Astrocyte (in vitro differentiated cells and primary cell): ENCODE measurements around the gene NT5DC3. TPM values are rescaled to one million over a fixed set of nuclear protein-coding genes. Genes with fewer than 3 reads are reported as not detected.

Experiments used
- DNase-seq: peaks from one replicate; pipeline ENCODE4 v3.0.0-alpha.2; 2010; ENCODE audit warnings: low read depth
- FAIRE-seq: peaks from 2 replicates; lab custom pipeline; 2011; peaks lifted over from hg19 to GRCh38; lab: Jason Lieb, UNC
- H2AFZ ChIP-seq: 2 replicates; pipeline ENCODE4 v1.6.0; 2012; ENCODE audit warnings: low read depth, low read length, inconsistent platforms
- H3K27ac ChIP-seq: 2 replicates; pipeline ENCODE4 v1.5.1; 2011; ENCODE audit warnings: low read depth, low read length, inconsistent platforms
- H3K27me3 ChIP-seq: 2 replicates; pipeline ENCODE4 v1.6.0; 2011; ENCODE audit warnings: low read length, inconsistent platforms; ENCODE audit not compliant: insufficient read depth
- H3K36me3 ChIP-seq: 2 replicates; pipeline ENCODE4 v1.5.1; 2011; ENCODE audit warnings: low read length, inconsistent platforms; ENCODE audit not compliant: insufficient read depth
- H3K4me1 ChIP-seq: 2 replicates; pipeline ENCODE4 v1.5.1; 2011; ENCODE audit warnings: low read length, inconsistent platforms; ENCODE audit not compliant: insufficient read depth
- H3K4me2 ChIP-seq: 2 replicates; pipeline ENCODE4 v1.6.0; 2012; ENCODE audit warnings: low read length, inconsistent platforms
- H3K4me3 ChIP-seq: 2 replicates; pipeline ENCODE4 v1.5.1; 2011; ENCODE audit warnings: low read depth, mild to moderate bottlenecking, low read length, inconsistent platforms; ENCODE audit not compliant: insufficient read depth
- H3K79me2 ChIP-seq: 2 replicates; pipeline ENCODE4 v1.6.0; 2012; ENCODE audit warnings: mild to moderate bottlenecking, low read length, inconsistent platforms; ENCODE audit not compliant: insufficient read depth
- H3K9ac ChIP-seq: 2 replicates; pipeline ENCODE4 v1.6.0; 2012; ENCODE audit warnings: mild to moderate bottlenecking, low read length, inconsistent platforms
- H3K9me3 ChIP-seq: 2 replicates; pipeline ENCODE4 v1.5.1; 2012; ENCODE audit warnings: low read depth, mild to moderate bottlenecking, low read length, inconsistent platforms; ENCODE audit not compliant: insufficient read depth
- H4K20me1 ChIP-seq: 2 replicates; pipeline ENCODE4 v1.6.0; 2012; ENCODE audit warnings: low read length, inconsistent platforms; ENCODE audit not compliant: insufficient read depth
- H3K27ac Mint-ChIP-seq: one replicate; pipeline ENCODE4 v1.8.0; 2021; ENCODE audit warnings: mild to moderate bottlenecking, mixed read lengths; ENCODE audit not compliant: unreplicated experiment
- H3K27me3 Mint-ChIP-seq: one replicate; pipeline ENCODE4 v1.8.0; 2021; ENCODE audit warnings: low read depth, mixed read lengths; ENCODE audit not compliant: unreplicated experiment
- H3K36me3 Mint-ChIP-seq: one replicate; pipeline ENCODE4 v1.8.0; 2021; ENCODE audit warnings: low read depth, mixed read lengths; ENCODE audit not compliant: unreplicated experiment
- H3K4me1 Mint-ChIP-seq: one replicate; pipeline ENCODE4 v1.8.0; 2021; ENCODE audit warnings: low read depth, mixed read lengths; ENCODE audit not compliant: unreplicated experiment
- H3K4me3 Mint-ChIP-seq: one replicate; pipeline ENCODE4 v1.8.0; 2021; ENCODE audit warnings: mild to moderate bottlenecking, moderate library complexity, mixed read lengths; ENCODE audit not compliant: unreplicated experiment
- H3K9me3 Mint-ChIP-seq: one replicate; pipeline ENCODE4 v1.8.0; 2021; ENCODE audit warnings: mild to moderate bottlenecking, mixed read lengths; ENCODE audit not compliant: unreplicated experiment
- CTCF ChIP-seq: IDR thresholded peaks from 2 replicates; pipeline ENCODE4 v1.5.1; 2011; ENCODE audit warnings: low read depth, mild to moderate bottlenecking, inconsistent platforms, low read length, moderate library complexity; ENCODE audit not compliant: insufficient read depth
- EZH2 ChIP-seq: IDR thresholded peaks from 2 replicates; pipeline ENCODE4 v1.6.1; 2012; ENCODE audit warnings: mild to moderate bottlenecking, low read length, inconsistent platforms; ENCODE audit not compliant: insufficient read depth
- total RNA-seq: library from RNA; stranded (reverse); gene quantifications from 2 replicates; pipeline ENCODE4 v1.2.1, GENCODE V29; 2021

Gene NT5DC3
- total RNA-seq, 1 donor from 2014 or later = 13.6 TPM

GRCh38 chr12:103766028-103766427, 75.0 kb downstream of the NT5DC3 start:
- no peak overlapping the region for H3K27ac ChIP-seq
- H3K9ac ChIP-seq = no peak overlapping the region
- Mint-ChIP-seq H3K27ac (no peak overlapping the region), H3K9me3 (no peaks in the 10 kb centered on the region), H3K36me3 (peaks cover 10% of the 10 kb centered on the region), H3K4me1 (peaks cover 2% of the 10 kb centered on the region), H3K4me3 (no peak overlapping the region), H3K27me3 (no peaks in the 10 kb centered on the region)
- H4K20me1 ChIP-seq = no peaks in the 10 kb centered on the region
- no peak overlapping the region for H2AFZ ChIP-seq
- TF ChIP-seq EZH2 (no peak), CTCF (no peak)
- H3K4me3 ChIP-seq = no peak overlapping the region
- no peak overlapping the region for H3K4me2 ChIP-seq
- no peaks in the 10 kb centered on the region for H3K9me3 ChIP-seq
- H3K79me2 ChIP-seq = no peaks in the 10 kb centered on the region
- no peak for DNase-seq
- H3K27me3 ChIP-seq = no peaks in the 10 kb centered on the region
- FAIRE-seq = no peak
- no peaks in the 10 kb centered on the region for H3K4me1 ChIP-seq
- peaks cover 45% of the 10 kb centered on the region for H3K36me3 ChIP-seq

- DNase-seq = no peak
- H3K4me3 Mint-ChIP-seq = no peak overlapping the region
- Histone ChIP-seq H3K27ac (no peak overlapping the region), H2AFZ (no peak overlapping the region), H4K20me1 (no peaks in the 10 kb centered on the region), H3K4me3 (no peak overlapping the region), H3K4me1 (no peaks in the 10 kb centered on the region), H3K36me3 (peaks cover 40% of the 10 kb centered on the region), H3K27me3 (no peaks in the 10 kb centered on the region), H3K9ac (no peak overlapping the region), H3K9me3 (no peaks in the 10 kb centered on the region), H3K79me2 (no peaks in the 10 kb centered on the region), H3K4me2 (no peak overlapping the region)
- no peak for FAIRE-seq
- H3K27me3 Mint-ChIP-seq = no peaks in the 10 kb centered on the region
- H3K4me1 Mint-ChIP-seq = peaks cover 2% of the 10 kb centered on the region
- peaks cover 10% of the 10 kb centered on the region for H3K36me3 Mint-ChIP-seq
- TF ChIP-seq EZH2 (no peak), CTCF (no peak)
- no peaks in the 10 kb centered on the region for H3K9me3 Mint-ChIP-seq
- H3K27ac Mint-ChIP-seq = no peak overlapping the region
These were observed 75.7 kb downstream of the NT5DC3 start for GRCh38 chr12:103765322-103765721.

- H3K27ac ChIP-seq = no peak overlapping the region
- H3K36me3 Mint-ChIP-seq = peaks cover 11% of the 10 kb centered on the region
- no peak overlapping the region for H3K27ac Mint-ChIP-seq
- no peak for FAIRE-seq
- H3K4me2 ChIP-seq = no peak overlapping the region
- H3K79me2 ChIP-seq = no peaks in the 10 kb centered on the region
- H3K4me3 ChIP-seq = no peak overlapping the region
- DNase-seq = no peak
- H4K20me1 ChIP-seq = no peaks in the 10 kb centered on the region
- no peak overlapping the region for H2AFZ ChIP-seq
- peaks cover 35% of the 10 kb centered on the region for H3K36me3 ChIP-seq
- no peak overlapping the region for H3K9ac ChIP-seq
- TF ChIP-seq EZH2 = no peak
- TF ChIP-seq CTCF = no peak
- H3K4me1 ChIP-seq = no peaks in the 10 kb centered on the region
- no peaks in the 10 kb centered on the region for H3K4me1 Mint-ChIP-seq
- no peaks in the 10 kb centered on the region for H3K9me3 ChIP-seq
- no peak overlapping the region for H3K4me3 Mint-ChIP-seq
- H3K9me3 Mint-ChIP-seq = no peaks in the 10 kb centered on the region
- H3K27me3 ChIP-seq = no peaks in the 10 kb centered on the region
- H3K27me3 Mint-ChIP-seq = no peaks in the 10 kb centered on the region
These were observed 78.6 kb downstream of the NT5DC3 start for GRCh38 chr12:103762473-103762872.
